Liver (tissue), 3 donors: ENCODE measurements around the gene PCDHGA6.

Experiments used
- CTCF ChIP-seq: fragments of 150-350 bp; IDR thresholded peaks from 2 replicates; pipeline ENCODE4 v1.5.1; 2017; ENCODE audit warnings: improper control_type of control experiment, low read depth, low read length; ENCODE audit not compliant: missing input control
- MAX ChIP-seq: IDR thresholded peaks from 2 replicates; pipeline ENCODE4 v1.6.1; 2016; ENCODE audit warnings: antibody characterized with exemption
- NR2F2 ChIP-seq: IDR thresholded peaks from 2 replicates; pipeline ENCODE4 v1.6.1; 2016; ENCODE audit warnings: antibody characterized with exemption
- donor health status: healthy.
- donor health status: healthy.

GRCh38 chr5:141351591-141351990 lies 22.1 kb upstream of the PCDHGA6 start:
- TF ChIP-seq CTCF (no peak), NR2F2 (no peak), MAX (no peak)
